Mesendoderm (in vitro differentiated cells): ENCODE measurements around the gene XPOT.

Experiments
- DNase-seq: peaks from one replicate; pipeline ENCODE4 v3.0.0; 2013
- H2AK5ac ChIP-seq: 2 replicates; pipeline ENCODE4 v1.6.1; 2013; ENCODE audit warnings: low read length, inconsistent platforms
- H2BK120ac ChIP-seq: 2 replicates; pipeline ENCODE4 v1.6.1; 2013; ENCODE audit warnings: low read depth, mild to moderate bottlenecking, low read length, moderate library complexity, mixed read lengths
- H2BK15ac ChIP-seq: replicated peaks from 2 replicates; pipeline ENCODE4 v1.6.1; 2013; ENCODE audit warnings: low read depth, mild to moderate bottlenecking, moderate library complexity
- H2BK5ac ChIP-seq: 2 replicates; pipeline ENCODE4 v1.6.1; 2013; ENCODE audit warnings: low read length, inconsistent platforms
- H3K18ac ChIP-seq: 2 replicates; pipeline ENCODE4 v1.6.1; 2013; ENCODE audit warnings: mild to moderate bottlenecking, low read length, mixed read lengths
- H3K23ac ChIP-seq: one replicate; pipeline ENCODE4 v1.6.1; 2013; ENCODE audit warnings: low read length
- H3K27ac ChIP-seq: 2 replicates; pipeline ENCODE4 v1.5.1; 2013; ENCODE audit warnings: low read depth, mild to moderate bottlenecking, inconsistent platforms, low read length, moderate library complexity
- H3K27me3 ChIP-seq: 2 replicates; pipeline ENCODE4 v1.6.1; 2013; ENCODE audit warnings: low read length, control low read depth, mild to moderate bottlenecking, inconsistent platforms; ENCODE audit not compliant: insufficient read depth, poor library complexity
- H3K36me3 ChIP-seq: 2 replicates; pipeline ENCODE4 v1.6.1; 2013; ENCODE audit warnings: low read length, inconsistent platforms; ENCODE audit not compliant: control insufficient read depth, insufficient read depth
- H3K4ac ChIP-seq: one replicate; pipeline ENCODE4 v1.6.1; 2013; ENCODE audit warnings: low read depth, mild to moderate bottlenecking, low read length, moderate library complexity
- H3K4me1 ChIP-seq: 2 replicates; pipeline ENCODE4 v1.6.1; 2013; ENCODE audit warnings: low read depth, low read length, inconsistent platforms; ENCODE audit not compliant: control insufficient read depth
- H3K4me2 ChIP-seq: 2 replicates; pipeline ENCODE4 v1.6.1; 2013; ENCODE audit warnings: low read length
- H3K4me3 ChIP-seq: 2 replicates; pipeline ENCODE4 v1.5.1; 2013; ENCODE audit warnings: mild to moderate bottlenecking, low read length
- H3K56ac ChIP-seq: one replicate; pipeline ENCODE4 v1.6.1; 2013; ENCODE audit warnings: low read length
- H3K79me1 ChIP-seq: 2 replicates; pipeline ENCODE4 v1.6.1; 2013; ENCODE audit warnings: low read length, inconsistent platforms
- H3K79me2 ChIP-seq: 2 replicates; pipeline ENCODE4 v1.6.1; 2013; ENCODE audit warnings: mild to moderate bottlenecking, low read length; ENCODE audit not compliant: control insufficient read depth, insufficient read depth
- H3K9ac ChIP-seq: 2 replicates; pipeline ENCODE4 v1.6.1; 2013; ENCODE audit warnings: low read length, inconsistent platforms
- H4K5ac ChIP-seq: one replicate; pipeline ENCODE4 v1.6.1; 2013; ENCODE audit warnings: low read length
- H4K8ac ChIP-seq: one replicate; pipeline ENCODE4 v1.6.1; 2013; ENCODE audit warnings: low read depth, mild to moderate bottlenecking, control low read depth, low read length, moderate library complexity
- WGBS: extraction: QIAGEN DNeasy Blood & Tissue Kit; methylation state at CpG from one replicate; pipeline ENCODE4 v1.1.7; 2013; ENCODE audit warnings: low lambda C conversion rate, missing lambda C conversion rate; ENCODE audit not compliant: insufficient coverage; ENCODE audit errors: extremely low coverage; 5-methylcytosine and 5-hydroxymethylcytosine counted together

The XPOT gene

GRCh38 chr12:64395739-64396138, 8.5 kb upstream of the XPOT start:
- DNase-seq, result no peak
- no peak overlapping the region for H2BK15ac ChIP-seq
- no peaks in the 10 kb centered on the region for H3K79me2 ChIP-seq
- no peak overlapping the region for H3K23ac ChIP-seq
- no peak overlapping the region for H3K18ac ChIP-seq
- H3K79me1 ChIP-seq, result no peaks in the 10 kb centered on the region
- no peak overlapping the region for H3K9ac ChIP-seq
- no peak overlapping the region for H3K56ac ChIP-seq
- H2BK120ac ChIP-seq, result no peak overlapping the region
- H4K8ac ChIP-seq, result no peak overlapping the region
- WGBS, result no CpG with 5 or more reads among the region's 2 CpGs
- no peaks in the 10 kb centered on the region for H3K4me1 ChIP-seq
- H3K4me3 ChIP-seq, result no peak overlapping the region
- H3K4me2 ChIP-seq, result no peak overlapping the region
- H3K36me3 ChIP-seq, result no peaks in the 10 kb centered on the region
- H4K5ac ChIP-seq, result no peak overlapping the region
- no peak overlapping the region for H2AK5ac ChIP-seq
- H3K4ac ChIP-seq, result no peak overlapping the region
- no peak overlapping the region for H3K27ac ChIP-seq
- H3K27me3 ChIP-seq, result no peaks in the 10 kb centered on the region
- no peak overlapping the region for H2BK5ac ChIP-seq

DNA sequence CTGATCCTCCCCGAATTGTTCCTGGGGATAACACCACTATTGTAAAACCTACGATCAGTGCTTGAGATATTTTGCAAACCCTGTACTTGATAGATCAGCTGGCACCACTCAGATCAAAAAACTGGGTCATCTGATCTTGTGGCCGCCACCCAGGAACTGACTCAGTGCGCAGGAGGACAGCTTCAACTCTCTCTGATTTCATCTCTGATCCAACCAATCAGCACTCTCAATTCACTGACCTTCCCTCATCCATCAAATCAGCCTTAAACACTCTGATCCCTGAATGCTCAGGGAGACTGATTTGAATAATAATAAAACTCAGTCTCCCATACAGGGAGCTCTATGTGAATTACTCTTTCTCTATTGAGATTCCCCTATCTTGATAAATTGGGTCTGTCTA, 4.2 kb upstream of the XPOT start:
- Histone ChIP-seq H3K18ac (no peak overlapping the region), H3K4me2 (no peak overlapping the region), H3K9ac (no peak overlapping the region), H2BK120ac (no peak overlapping the region), H3K27ac (no peak overlapping the region), H3K4ac (no peak overlapping the region), H4K8ac (no peak overlapping the region), H3K4me3 (no peak overlapping the region), H4K5ac (no peak overlapping the region), H3K36me3 (no peaks in the 10 kb centered on the region), H3K79me1 (no peaks in the 10 kb centered on the region), H2BK5ac (no peak overlapping the region), H3K4me1 (no peaks in the 10 kb centered on the region), H2BK15ac (no peak overlapping the region), H2AK5ac (no peak overlapping the region), H3K27me3 (no peaks in the 10 kb centered on the region), H3K79me2 (peaks cover 3% of the 10 kb centered on the region), H3K56ac (no peak overlapping the region), H3K23ac (no peak overlapping the region)
- DNase-seq, result peak; percentile 30
- WGBS, result no CpG with 5 or more reads among the region's 4 CpGs

GRCh38 chr12:64402181-64402580, 2.0 kb upstream of the XPOT start:
- H3K56ac ChIP-seq, result no peak overlapping the region
- H4K8ac ChIP-seq, result no peak overlapping the region
- no peaks in the 10 kb centered on the region for H3K4me1 ChIP-seq
- WGBS, result no CpG with 5 or more reads among the region's 5 CpGs
- H3K23ac ChIP-seq, result no peak overlapping the region
- H4K5ac ChIP-seq, result no peak overlapping the region
- H2BK5ac ChIP-seq, result no peak overlapping the region
- H3K9ac ChIP-seq, result no peak overlapping the region
- no peak for DNase-seq
- no peaks in the 10 kb centered on the region for H3K79me1 ChIP-seq
- no peak overlapping the region for H3K4ac ChIP-seq
- no peak overlapping the region for H2BK120ac ChIP-seq
- no peak overlapping the region for H3K4me2 ChIP-seq
- no peaks in the 10 kb centered on the region for H3K27me3 ChIP-seq
- no peaks in the 10 kb centered on the region for H3K36me3 ChIP-seq
- no peak overlapping the region for H3K18ac ChIP-seq
- no peak overlapping the region for H3K4me3 ChIP-seq
- no peak overlapping the region for H2AK5ac ChIP-seq
- peaks cover 23% of the 10 kb centered on the region for H3K79me2 ChIP-seq
- H3K27ac ChIP-seq, result no peak overlapping the region
- no peak overlapping the region for H2BK15ac ChIP-seq

DNA sequence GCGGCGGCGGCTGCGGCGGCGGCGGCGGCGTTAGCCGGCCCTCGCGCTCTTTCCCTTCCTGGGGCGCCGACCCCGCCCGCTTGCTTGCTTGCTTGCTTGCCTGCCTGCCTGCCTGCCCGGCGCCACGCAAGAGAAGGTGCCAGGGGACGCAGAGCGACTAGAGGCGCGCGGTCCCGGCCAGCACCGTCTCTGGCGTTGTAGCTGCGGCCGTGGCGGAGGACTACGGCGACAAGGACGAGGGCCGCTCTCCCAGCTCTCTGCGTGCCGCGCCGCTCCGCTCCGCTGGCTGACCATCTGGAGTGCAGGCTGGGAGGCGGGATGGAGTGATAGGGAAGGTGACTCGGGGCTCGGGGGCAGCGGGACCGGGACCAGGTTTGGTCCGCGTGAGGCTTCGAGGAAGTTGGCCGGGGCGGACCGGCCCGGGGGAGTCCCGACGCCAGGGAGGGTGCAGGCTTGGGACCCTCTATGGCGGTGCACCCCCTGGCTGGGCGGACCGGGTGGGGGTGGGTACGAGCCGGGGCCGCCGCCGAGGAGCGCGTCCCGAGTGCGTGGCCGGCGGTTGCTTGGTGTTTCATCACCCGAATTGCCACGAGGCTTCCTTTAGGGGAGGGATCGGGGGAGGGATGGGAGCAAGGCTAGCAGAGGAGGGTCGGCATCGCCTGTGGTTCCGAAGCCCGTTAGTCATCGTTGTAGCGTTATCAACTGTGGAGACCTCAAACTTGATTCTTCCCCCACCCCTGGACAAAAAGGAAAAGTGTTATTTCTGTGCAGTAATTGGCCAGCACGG, 471 bp downstream of the XPOT start:
- H3K79me1 ChIP-seq, result no peaks in the 10 kb centered on the region
- H3K18ac ChIP-seq, result peak overlapping the region; percentile 32
- peaks cover 40% of the 10 kb centered on the region for H3K79me2 ChIP-seq
- H3K36me3 ChIP-seq, result no peaks in the 10 kb centered on the region
- peak overlapping the region; percentile 99 for H3K9ac ChIP-seq
- no CpG with 5 or more reads among the region's 78 CpGs for WGBS
- H2BK15ac ChIP-seq, result no peak overlapping the region
- H2BK120ac ChIP-seq, result no peak overlapping the region
- H4K5ac ChIP-seq, result no peak overlapping the region
- H3K4me3 ChIP-seq, result peak overlapping the region; percentile 54
- peak overlapping the region; percentile 100 for H3K56ac ChIP-seq
- peak overlapping the region; percentile 29 for H4K8ac ChIP-seq
- H3K4me1 ChIP-seq, result no peaks in the 10 kb centered on the region
- peak overlapping the region; percentile 59 for H3K23ac ChIP-seq
- H3K27me3 ChIP-seq, result no peaks in the 10 kb centered on the region
- DNase-seq, result peak; percentile 89
- H3K4ac ChIP-seq, result peak overlapping the region; percentile 43
- no peak overlapping the region for H2AK5ac ChIP-seq
- peak overlapping the region; percentile 85 for H2BK5ac ChIP-seq
- peak overlapping the region; percentile 21 for H3K4me2 ChIP-seq
- H3K27ac ChIP-seq, result peak overlapping the region; percentile 98

DNA sequence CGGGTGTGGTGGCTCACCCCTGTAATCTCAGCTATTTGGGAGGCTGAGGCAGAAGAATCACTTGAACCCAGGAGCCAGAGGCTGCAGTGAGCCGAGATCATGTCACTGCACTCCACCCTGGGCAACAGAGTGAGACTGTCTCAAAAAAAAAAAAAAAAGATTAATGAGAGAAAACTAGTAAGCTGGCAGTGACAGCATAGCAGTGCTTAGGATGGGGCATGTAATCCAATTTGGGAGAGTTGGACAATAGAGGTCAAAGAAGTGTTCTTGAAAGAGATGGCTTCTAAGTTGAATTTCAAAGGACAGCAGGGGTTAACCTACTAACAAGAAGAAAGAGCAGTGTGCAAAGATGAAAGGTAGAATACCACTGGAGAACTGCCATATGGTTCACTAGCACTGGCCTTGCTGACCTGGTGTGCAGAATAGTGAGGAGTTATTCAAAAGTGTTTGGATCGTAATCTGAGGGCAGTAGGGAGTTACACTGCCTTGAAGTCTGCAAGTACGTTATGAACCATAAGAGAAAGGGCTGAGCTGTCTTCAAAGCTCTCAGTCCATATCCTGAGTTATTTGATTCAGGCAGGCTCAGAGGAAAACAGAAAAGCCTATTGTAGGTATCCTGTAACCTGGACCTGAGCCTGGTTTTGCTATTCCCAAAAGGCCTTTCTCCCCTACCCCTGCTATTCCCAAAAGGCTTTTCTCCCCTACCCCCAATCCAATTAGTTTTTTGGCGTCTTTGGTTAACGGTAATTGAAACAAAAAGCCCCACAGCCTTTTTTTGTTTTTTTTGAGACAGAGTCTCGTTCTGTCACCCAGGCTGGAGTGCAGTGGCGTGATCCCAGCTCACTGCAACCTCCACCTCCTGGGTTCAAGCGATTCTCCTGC, 3.4 kb downstream of the XPOT start:
- Histone ChIP-seq H4K5ac (no peak overlapping the region), H3K36me3 (peaks cover 1% of the 10 kb centered on the region), H3K27ac (no peak overlapping the region), H2BK5ac (no peak overlapping the region), H4K8ac (no peak overlapping the region), H3K4me1 (no peaks in the 10 kb centered on the region), H2BK120ac (no peak overlapping the region), H3K4ac (no peak overlapping the region), H3K9ac (no peak overlapping the region), H2BK15ac (no peak overlapping the region), H3K4me3 (no peak overlapping the region), H3K79me2 (peaks cover 42% of the 10 kb centered on the region), H3K79me1 (no peaks in the 10 kb centered on the region), H3K4me2 (no peak overlapping the region), H3K27me3 (no peaks in the 10 kb centered on the region), H3K56ac (peak overlapping the region; percentile 6), H3K18ac (no peak overlapping the region), H2AK5ac (no peak overlapping the region), H3K23ac (no peak overlapping the region)
- DNase-seq, result peak; percentile 4
- no CpG with 5 or more reads among the region's 9 CpGs for WGBS
